Adipocyte (in vitro differentiated cells): ENCODE results near the gene PTPRN2.

Experiments
- DNase-seq: peaks from one replicate; pipeline ENCODE4 v3.0.0-alpha.2; 2015; ENCODE audit warnings: low read depth
- H3K27me3 ChIP-seq: replicated peaks from 2 replicates; pipeline ENCODE4 v1.7.0; 2013; ENCODE audit warnings: mild to moderate bottlenecking, low read length, moderate library complexity; ENCODE audit not compliant: control insufficient read depth, insufficient read depth
- H3K36me3 ChIP-seq: 2 replicates; pipeline ENCODE4 v1.7.0; 2013; ENCODE audit warnings: low read length, mild to moderate bottlenecking, moderate library complexity; ENCODE audit not compliant: control insufficient read depth, insufficient read depth, severe bottlenecking
- H3K4me1 ChIP-seq: 2 replicates; pipeline ENCODE4 v1.7.0; 2013; ENCODE audit warnings: mild to moderate bottlenecking, low read length, moderate library complexity; ENCODE audit not compliant: control insufficient read depth, insufficient read depth
- H3K4me3 ChIP-seq: 2 replicates; pipeline ENCODE4 v1.7.0; 2013; ENCODE audit warnings: mild to moderate bottlenecking, low read length, moderate library complexity
- H3K9ac ChIP-seq: 2 replicates; pipeline ENCODE4 v1.7.0; 2013; ENCODE audit warnings: mild to moderate bottlenecking, low read length, moderate library complexity
- H3K9me3 ChIP-seq: 2 replicates; pipeline ENCODE4 v1.7.0; 2013; ENCODE audit warnings: mild to moderate bottlenecking, low read length, moderate library complexity; ENCODE audit not compliant: control insufficient read depth

PTPRN2 gene

GRCh38 chr7:158002486-158003080 is 585.0 kb downstream of the PTPRN2 start:
- Histone ChIP-seq H3K27me3 (no peaks in the 10 kb centered on the region), H3K36me3 (no peaks in the 10 kb centered on the region), H3K4me3 (no peak overlapping the region), H3K9ac (no peak overlapping the region), H3K4me1 (no peaks in the 10 kb centered on the region), H3K9me3 (no peaks in the 10 kb centered on the region)
- no peak for DNase-seq

GRCh38 chr7:158001621-158002320 is 585.9 kb downstream of the PTPRN2 start:
- Histone ChIP-seq H3K9ac (no peak overlapping the region), H3K9me3 (no peaks in the 10 kb centered on the region), H3K36me3 (no peaks in the 10 kb centered on the region), H3K4me1 (no peaks in the 10 kb centered on the region), H3K4me3 (no peak overlapping the region), H3K27me3 (no peaks in the 10 kb centered on the region)
- no peak for DNase-seq

GRCh38 chr7:158001003-158001402 is 586.6 kb downstream of the PTPRN2 start:
- peaks cover under 1% of the 10 kb centered on the region for H3K9me3 ChIP-seq
- no peak overlapping the region for H3K9ac ChIP-seq
- no peaks in the 10 kb centered on the region for H3K4me1 ChIP-seq
- H3K27me3 ChIP-seq, result no peaks in the 10 kb centered on the region
- H3K4me3 ChIP-seq, result no peak overlapping the region
- no peak for DNase-seq
- H3K36me3 ChIP-seq, result no peaks in the 10 kb centered on the region

- Histone ChIP-seq H3K36me3 (no peaks in the 10 kb centered on the region), H3K9me3 (peaks cover 5% of the 10 kb centered on the region), H3K4me3 (no peak overlapping the region), H3K4me1 (no peaks in the 10 kb centered on the region), H3K9ac (no peak overlapping the region), H3K27me3 (no peaks in the 10 kb centered on the region)
- DNase-seq, result no peak
Measured at GRCh38 chr7:158000160-158000559, 587.5 kb downstream of the PTPRN2 start.

GRCh38 chr7:157998884-157999552 is 588.6 kb downstream of the PTPRN2 start:
- Histone ChIP-seq H3K9me3 (peaks cover 5% of the 10 kb centered on the region), H3K27me3 (no peaks in the 10 kb centered on the region), H3K36me3 (no peaks in the 10 kb centered on the region), H3K4me1 (no peaks in the 10 kb centered on the region), H3K4me3 (no peak overlapping the region), H3K9ac (no peak overlapping the region)
- no peak for DNase-seq

- no peak overlapping the region for H3K9ac ChIP-seq
- H3K4me1 ChIP-seq, result no peaks in the 10 kb centered on the region
- H3K4me3 ChIP-seq, result no peak overlapping the region
- H3K36me3 ChIP-seq, result no peaks in the 10 kb centered on the region
- no peak for DNase-seq
- no peaks in the 10 kb centered on the region for H3K27me3 ChIP-seq
- peaks cover 5% of the 10 kb centered on the region for H3K9me3 ChIP-seq
Measured at GRCh38 chr7:157997471-157997870, 590.2 kb downstream of the PTPRN2 start.

GRCh38 chr7:157997080-157997440 is 590.6 kb downstream of the PTPRN2 start:
- Histone ChIP-seq H3K36me3 (no peaks in the 10 kb centered on the region), H3K4me1 (no peaks in the 10 kb centered on the region)

GRCh38 chr7:157996359-157997079 is 591.1 kb downstream of the PTPRN2 start:
- no peak overlapping the region for H3K9ac ChIP-seq
- no peaks in the 10 kb centered on the region for H3K4me1 ChIP-seq
- no peak overlapping the region for H3K4me3 ChIP-seq
- H3K36me3 ChIP-seq, result no peaks in the 10 kb centered on the region
- DNase-seq, result no peak
- no peaks in the 10 kb centered on the region for H3K27me3 ChIP-seq
- peaks cover 5% of the 10 kb centered on the region for H3K9me3 ChIP-seq

More at GRCh38 chr7:157997080-157997440, 590.6 kb downstream of the PTPRN2 start:
- H3K9ac ChIP-seq, result no peak overlapping the region
- no peaks in the 10 kb centered on the region for H3K27me3 ChIP-seq
- no peak for DNase-seq
- H3K4me3 ChIP-seq, result no peak overlapping the region
- peaks cover 5% of the 10 kb centered on the region for H3K9me3 ChIP-seq

- DNase-seq, result no peak
- no peak overlapping the region for H3K9ac ChIP-seq
- no peaks in the 10 kb centered on the region for H3K4me1 ChIP-seq
- H3K36me3 ChIP-seq, result no peaks in the 10 kb centered on the region
- H3K27me3 ChIP-seq, result no peaks in the 10 kb centered on the region
- peaks cover 5% of the 10 kb centered on the region for H3K9me3 ChIP-seq
- no peak overlapping the region for H3K4me3 ChIP-seq
Measured at GRCh38 chr7:157995815-157996214, 591.8 kb downstream of the PTPRN2 start.

GRCh38 chr7:157994319-157994718 is 593.3 kb downstream of the PTPRN2 start:
- Histone ChIP-seq H3K4me3 (no peak overlapping the region), H3K4me1 (no peaks in the 10 kb centered on the region), H3K9me3 (peaks cover 5% of the 10 kb centered on the region), H3K9ac (no peak overlapping the region), H3K27me3 (no peaks in the 10 kb centered on the region), H3K36me3 (no peaks in the 10 kb centered on the region)
- no peak for DNase-seq

- no peaks in the 10 kb centered on the region for H3K27me3 ChIP-seq
- H3K36me3 ChIP-seq, result no peaks in the 10 kb centered on the region
- peaks cover 5% of the 10 kb centered on the region for H3K9me3 ChIP-seq
- H3K9ac ChIP-seq, result no peak overlapping the region
- no peaks in the 10 kb centered on the region for H3K4me1 ChIP-seq
- no peak for DNase-seq
- no peak overlapping the region for H3K4me3 ChIP-seq
Measured at GRCh38 chr7:157993406-157994105, 594.1 kb downstream of the PTPRN2 start.
